Measurements from ENCODE around the gene MCU.
"Not testable (repeated sequence)": the region's sequence is repeated elsewhere in the genome, so short reads cannot be mapped to it uniquely, and the experiment has no call there.

The MCU gene

DNA sequence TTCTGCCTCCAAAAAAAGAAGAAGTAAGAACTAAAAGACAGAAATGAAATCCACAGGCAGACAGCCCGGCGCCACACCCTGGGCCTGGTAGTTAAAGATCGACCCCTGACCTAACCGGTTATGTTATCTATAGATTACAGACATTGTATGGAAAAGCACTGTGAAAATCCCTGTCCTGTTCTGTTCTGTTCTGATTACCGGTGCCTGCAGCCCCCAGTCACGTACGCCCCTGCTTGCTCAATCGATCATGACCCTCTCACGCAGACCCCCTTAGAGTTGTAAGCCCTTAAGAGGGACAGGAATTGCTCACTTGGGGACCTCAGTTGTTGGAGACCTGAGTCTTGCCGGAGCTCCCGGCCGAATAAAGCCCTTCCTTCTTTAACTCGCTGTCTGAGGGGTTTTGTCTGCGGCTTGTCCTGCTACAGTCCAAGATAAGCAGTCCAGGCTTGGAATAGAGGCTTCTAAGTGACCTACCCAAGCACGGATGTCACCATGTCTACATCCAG lies 212.1 kb downstream of the MCU start:
- not testable (repeated sequence) for DNase-seq (ENCODE audit: low read depth)

DNA sequence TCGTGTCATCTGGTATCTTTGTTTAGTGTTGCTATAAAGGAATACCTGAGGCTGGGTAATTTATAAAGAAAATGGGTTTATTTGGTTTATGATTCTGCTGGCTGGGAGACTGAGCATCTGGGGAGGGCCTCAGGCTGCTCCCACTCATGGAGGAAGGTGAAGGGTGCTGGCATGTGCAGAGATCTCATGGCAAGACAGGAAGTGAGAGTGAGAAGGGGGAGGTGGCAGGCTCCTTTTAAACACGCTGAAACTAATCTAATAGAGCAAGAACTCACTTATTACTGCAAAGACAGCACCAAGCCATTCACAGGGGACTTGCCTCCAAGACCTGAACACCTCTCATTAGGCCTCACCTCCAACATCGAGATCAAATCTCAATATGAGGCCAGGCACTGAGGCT lies 212.9 kb downstream of the MCU start:
- no peak for DNase-seq (ENCODE audit: low read depth)

DNA sequence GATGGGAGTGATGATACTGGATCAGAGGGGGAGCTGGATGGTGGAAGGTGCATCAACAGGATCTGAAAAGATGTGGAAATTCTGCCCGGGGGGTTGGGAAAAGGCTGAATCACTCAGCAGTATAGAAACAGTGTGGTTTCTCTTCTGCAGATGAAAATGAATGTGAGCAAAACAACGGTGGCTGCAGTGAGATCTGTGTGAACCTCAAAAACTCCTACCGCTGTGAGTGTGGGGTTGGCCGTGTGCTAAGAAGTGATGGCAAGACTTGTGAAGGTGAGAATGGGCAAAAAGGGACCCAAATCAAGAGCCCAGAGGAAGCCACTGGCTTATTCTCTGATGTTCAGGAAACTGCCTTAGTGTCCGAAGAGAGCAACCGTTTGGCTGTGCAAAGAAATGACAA lies 214.5 kb downstream of the MCU start:
- DNase-seq (ENCODE audit: low read depth), result no peak

DNA sequence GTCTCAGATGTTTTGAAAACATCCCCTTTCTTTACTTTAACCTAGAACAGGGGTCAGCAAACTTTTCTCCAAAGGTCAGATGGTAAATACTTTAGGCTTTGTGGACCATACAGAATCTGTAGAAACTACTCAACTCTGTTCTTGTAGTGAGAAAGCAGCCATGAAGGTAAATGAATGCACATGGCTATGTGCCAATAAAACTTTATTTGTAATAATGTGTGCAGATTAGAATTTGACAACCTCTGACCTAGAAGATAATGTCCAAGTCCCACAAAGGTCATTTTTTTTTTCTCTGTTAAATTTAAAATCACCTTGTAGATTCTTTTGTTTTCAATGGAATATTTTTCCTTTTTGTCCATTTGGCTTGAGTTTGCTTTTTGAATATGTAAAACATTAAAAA lies 218.8 kb downstream of the MCU start:
- no peak for DNase-seq (ENCODE audit: low read depth)

DNA sequence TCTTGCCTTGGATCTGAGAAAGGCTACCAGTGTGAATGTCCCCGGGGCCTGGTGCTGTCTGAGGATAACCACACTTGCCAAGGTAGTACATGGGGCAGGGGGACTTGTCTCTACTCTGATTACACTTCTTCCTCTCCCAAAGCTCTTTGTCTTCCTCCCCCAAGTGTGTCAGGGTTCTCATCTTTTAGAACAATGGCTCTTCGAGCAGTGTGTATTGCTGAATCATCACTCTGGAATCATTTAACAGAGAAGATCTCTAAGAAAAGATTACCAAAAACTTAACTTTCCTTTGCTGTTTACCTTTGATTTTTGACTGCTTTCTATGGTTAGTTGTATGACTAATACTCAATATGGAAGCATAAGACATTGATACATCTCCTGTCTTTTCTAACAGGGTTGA lies 219.8 kb downstream of the MCU start:
- no peak for DNase-seq (ENCODE audit: low read depth)

DNA sequence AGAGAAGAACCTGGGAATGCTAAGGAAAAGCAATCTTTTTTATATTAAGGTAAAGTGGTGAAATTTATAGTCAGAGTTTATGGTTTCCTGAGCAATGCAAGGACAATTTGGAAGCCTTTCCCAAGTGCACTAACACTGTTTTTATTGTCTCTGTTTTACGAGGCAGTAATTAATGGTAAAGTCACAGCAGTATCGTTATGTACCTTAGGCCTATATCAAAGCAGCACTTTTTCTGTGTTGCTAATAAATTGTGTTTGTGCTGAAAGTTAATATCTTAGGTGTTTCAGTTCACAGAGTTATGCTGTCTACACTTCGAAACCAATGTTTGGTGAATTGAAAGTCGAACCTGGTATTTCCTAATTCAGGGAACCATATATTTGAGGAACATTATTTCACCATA lies 220.8 kb downstream of the MCU start:
- DNase-seq (ENCODE audit: low read depth), result no peak

DNA sequence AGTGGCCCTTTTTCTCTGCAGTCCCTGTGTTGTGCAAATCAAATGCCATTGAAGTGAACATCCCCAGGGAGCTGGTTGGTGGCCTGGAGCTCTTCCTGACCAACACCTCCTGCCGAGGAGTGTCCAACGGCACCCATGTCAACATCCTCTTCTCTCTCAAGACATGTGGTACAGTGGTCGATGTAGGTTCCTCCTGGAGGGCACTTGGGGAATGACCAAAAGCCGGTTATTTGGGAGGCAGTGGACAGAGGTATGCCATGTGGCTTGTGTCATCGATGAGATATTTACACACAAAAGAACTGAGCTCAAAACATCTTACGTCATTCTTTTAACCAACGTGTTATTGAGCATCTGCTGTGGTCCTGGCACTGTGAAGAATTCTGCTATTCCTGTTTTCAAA lies 221.3 kb downstream of the MCU start:
- peak; percentile 8 for DNase-seq (ENCODE audit: low read depth)

DNA sequence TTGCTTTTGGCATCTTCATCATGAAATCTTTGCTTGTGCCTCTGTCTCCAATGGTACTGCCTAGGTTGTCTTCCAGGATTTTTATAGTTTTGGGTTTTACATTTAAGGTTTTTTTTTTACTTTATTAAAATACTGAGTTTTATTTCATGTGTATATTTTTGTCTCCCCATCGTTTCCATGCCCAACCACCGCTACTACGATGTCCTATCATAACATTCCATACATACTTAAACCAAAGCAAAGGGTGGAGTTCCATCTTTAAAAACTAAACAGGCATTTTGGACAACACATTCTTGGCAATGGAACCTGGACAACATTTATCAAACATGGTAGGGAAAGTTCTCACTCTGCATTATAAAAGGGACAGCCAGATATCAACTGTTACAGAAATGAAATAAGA lies 225.3 kb downstream of the MCU start:
- peak; percentile 53 for DNase-seq (ENCODE audit: low read depth)

DNA sequence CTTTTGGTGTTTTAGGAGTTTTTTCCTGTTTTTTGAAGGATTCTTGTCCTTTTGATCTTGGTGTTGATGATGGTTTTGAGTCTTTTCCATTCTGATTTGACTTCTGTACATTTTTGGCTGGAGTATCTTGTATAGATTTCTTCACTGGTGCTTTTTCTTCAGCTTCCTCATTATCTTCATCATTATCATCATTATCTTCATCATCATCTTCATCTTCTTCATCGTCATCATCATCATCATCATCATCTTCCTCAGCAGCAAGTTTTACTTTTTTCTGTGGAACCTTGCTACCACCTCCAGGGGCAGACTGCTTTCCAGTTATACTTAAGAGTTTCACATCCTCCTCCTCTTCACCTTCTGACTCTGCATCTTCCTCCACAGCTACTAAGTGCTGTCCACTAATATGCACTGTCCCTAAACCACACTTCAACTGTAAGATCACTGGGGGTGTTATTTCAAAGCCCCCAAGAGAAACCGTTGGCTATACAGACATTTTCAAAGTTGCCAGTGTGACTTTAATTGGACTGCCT lies 225.9 kb downstream of the MCU start:
- not testable (repeated sequence) for DNase-seq (ENCODE audit: low read depth)

DNA sequence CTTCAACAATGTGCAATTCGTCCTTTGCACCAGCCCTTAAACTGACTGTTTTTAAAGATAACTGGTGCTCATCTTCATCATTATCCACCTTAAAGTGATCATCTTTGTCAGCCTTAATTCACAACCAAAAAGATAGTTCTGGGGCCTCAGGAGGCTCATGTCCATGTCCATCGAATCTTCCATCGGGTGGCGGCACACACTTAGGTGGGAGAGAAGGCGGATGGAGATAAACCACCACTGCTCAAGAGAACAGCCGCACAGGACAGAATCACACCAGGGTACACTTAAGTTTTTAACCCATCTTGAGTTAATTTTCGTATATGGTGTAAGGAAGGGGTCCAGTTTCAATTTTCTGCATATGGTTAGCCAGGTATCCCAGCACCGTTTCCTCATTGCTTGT lies 226.4 kb downstream of the MCU start:
- no peak for DNase-seq (ENCODE audit: low read depth)

DNA sequence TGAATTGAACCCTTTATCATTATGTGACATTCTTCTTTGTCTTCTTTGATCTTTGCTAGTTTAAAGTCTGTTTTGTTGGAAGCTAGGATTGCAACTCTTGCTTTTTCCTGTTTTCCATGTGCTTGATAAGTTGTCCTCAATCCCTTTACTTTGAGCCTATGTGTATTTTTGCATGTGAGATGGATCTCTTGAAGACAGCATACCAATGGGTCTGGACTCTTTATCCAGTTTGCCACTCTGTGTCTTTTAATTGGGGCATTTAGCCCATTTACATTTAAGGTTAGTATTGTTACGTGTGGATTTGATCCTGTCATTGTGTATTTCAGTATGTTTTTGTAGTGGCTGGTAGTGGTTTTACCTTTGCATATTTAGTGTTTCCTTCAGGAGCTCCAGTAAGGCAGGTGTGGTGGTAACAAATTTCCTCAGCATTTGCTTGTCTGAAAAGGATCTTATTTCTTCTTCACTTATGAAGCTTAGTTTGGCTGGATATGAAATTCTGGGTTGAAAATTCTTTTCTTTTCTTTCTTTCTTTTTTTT lies 229.3 kb downstream of the MCU start:
- DNase-seq (ENCODE audit: low read depth), result not testable (repeated sequence)

DNA sequence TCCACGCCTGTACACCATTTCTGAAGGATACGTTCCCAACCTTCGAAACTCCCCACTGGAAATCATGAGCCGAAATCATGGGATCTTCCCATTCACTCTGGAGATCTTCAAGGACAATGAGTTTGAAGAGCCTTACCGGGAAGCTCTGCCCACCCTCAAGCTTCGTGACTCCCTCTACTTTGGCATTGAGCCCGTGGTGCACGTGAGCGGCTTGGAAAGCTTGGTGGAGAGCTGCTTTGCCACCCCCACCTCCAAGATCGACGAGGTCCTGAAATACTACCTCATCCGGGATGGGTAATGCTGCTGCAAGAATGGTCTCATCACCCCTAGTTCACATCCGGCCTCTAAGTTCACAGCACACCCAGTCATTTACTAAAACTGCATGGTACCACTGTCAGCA lies 232.4 kb downstream of the MCU start:
- DNase-seq (ENCODE audit: low read depth), result no peak

DNA sequence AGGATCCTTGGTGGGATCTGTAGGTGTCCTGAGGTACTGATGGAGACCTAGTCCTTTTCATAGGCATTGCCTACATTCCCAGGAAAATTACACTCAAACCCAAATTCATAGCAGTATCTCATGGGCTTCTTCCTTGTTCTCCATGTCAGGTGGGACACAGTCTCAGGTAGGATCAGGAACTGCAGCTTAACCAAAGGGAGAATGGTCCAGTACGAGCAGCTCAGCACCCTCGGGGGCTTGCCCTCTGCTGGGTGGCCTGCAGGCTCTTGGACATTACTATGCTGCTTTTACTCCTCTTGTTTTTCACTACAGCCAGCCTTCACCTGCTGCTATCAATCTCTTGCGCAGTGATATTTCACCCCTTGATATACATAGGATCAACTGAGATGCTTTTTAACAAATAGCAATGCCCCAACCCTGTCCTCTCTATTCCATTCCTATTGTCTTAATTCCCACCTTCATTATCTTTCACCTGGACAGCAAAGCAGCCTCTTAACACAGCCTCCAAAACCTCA lies 234.1 kb downstream of the MCU start:
- no peak for DNase-seq (ENCODE audit: low read depth)

DNA sequence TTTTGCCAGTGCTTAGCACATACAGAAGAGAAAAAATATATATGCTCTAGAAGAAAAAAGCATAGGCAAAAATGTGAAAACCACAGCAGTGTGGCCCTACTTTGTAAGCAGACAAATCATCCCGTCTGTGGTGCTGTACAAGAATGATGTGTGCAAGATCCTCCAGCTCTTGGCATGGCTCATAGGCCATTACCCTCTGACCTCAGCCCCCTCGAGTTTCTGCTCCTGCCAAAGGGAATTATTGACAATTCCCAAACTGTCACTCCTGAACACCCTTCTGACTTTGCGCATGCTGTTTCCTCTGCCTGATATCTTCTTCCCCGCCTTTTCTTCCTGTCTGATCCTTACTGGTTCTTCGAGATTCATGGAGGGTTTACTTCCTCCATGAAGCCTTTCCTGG lies 235.5 kb downstream of the MCU start:
- no peak for DNase-seq (ENCODE audit: low read depth)

DNA sequence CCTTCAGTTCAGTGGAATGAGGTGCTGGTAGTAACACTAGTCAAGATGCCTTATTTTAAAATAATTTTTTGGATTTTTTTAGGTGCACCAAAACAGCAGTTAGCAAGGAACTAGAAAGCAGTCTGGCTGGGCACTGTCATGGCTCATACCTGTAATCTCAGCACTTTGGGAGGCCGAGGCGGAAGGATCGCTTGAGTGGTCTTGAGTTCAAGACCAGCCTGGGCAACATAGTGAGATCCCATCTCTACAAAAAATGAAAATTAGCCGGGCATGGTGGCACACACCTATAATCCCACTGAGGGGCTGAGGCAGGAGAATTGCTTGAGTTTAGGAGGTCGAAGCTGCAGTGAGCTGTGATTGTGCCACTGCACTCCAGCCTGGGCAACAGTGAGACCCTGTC lies 236.9 kb downstream of the MCU start:
- no peak for DNase-seq (ENCODE audit: low read depth)

DNA sequence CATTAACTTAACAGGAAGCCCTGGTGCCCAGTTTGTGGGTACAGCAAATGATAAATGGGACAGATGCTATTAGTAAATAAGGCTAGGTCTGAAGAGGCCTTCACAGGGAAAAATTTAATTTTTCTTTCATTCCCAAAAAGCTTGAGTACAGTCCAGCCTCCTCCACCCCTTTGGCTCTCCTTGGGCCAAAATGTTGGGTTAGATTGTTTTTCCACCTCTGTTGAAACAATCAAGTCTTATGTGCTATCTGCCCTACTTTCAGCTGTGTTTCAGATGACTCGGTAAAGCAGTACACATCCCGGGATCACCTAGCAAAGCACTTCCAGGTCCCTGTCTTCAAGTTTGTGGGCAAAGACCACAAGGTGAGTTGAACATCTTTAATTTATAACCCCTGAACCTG lies 238.3 kb downstream of the MCU start:
- no peak for DNase-seq (ENCODE audit: low read depth)

DNA sequence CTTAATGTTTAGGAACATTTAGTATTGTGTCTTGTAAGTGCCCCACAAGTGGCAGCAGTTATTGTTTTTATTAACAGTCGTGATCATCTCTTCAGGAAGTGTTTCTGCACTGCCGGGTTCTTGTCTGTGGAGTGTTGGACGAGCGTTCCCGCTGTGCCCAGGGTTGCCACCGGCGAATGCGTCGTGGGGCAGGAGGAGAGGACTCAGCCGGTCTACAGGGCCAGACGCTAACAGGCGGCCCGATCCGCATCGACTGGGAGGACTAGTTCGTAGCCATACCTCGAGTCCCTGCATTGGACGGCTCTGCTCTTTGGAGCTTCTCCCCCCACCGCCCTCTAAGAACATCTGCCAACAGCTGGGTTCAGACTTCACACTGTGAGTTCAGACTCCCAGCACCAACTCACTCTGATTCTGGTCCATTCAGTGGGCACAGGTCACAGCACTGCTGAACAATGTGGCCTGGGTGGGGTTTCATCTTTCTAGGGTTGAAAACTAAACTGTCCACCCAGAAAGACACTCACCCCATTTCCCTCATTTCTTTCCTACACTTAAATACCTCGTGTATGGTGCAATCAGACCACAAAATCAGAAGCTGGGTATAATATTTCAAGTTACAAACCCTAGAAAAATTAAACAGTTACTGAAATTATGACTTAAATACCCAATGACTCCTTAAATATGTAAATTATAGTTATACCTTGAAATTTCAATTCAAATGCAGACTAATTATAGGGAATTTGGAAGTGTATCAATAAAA lies 240.5 kb downstream of the MCU start:
- DNase-seq (ENCODE audit: low read depth), result no peak

DNA sequence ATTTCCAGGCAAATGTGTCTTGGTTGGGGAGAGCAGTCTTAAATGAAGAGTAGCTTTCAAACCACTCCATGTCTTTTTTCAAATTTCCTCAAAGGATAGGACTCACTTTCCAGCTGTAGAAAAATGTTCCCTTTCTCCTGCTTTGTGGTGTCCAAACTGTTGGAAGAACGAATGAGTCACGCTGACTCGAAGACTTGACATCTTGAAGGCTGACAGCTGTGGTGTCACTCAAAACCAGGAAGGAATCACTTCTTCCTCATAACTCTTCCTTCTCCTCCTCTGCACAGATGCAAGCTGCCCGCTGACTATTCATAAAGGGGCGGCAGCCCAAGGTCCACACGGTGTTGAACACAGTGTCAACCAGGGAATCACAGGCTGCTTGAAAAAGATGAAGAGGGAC lies 243.4 kb downstream of the MCU start:
- DNase-seq (ENCODE audit: low read depth), result peak; percentile 29
